GM23338 (cell line): Measurements from ENCODE around the gene HLCS. TPM values are rescaled to one million over a fixed set of nuclear protein-coding genes. Genes with fewer than 3 reads are reported as not detected.

Source experiments
- ATAC-seq: fragments of 200-7000 bp; cut with Tn5 transposase; 3 replicates; pipeline ENCODE4 v1.9.1; 2020
- DNase-seq: peaks from one replicate; pipeline ENCODE4 v3.0.0-alpha.2; 2015; ENCODE audit warnings: low spot score
- H2AFZ ChIP-seq: fragments of 200-600 bp; sonication (generic); 2 replicates; pipeline ENCODE4 v1.8.0; 2016; ENCODE audit warnings: antibody characterized with exemption, mild to moderate bottlenecking, moderate library complexity
- H3F3A ChIP-seq: fragments of 200-600 bp; sonication (generic); replicated peaks from 2 replicates; pipeline ENCODE4 v1.8.0; 2017; ENCODE audit warnings: antibody characterized with exemption, mixed run types, low read depth
- H3K27ac ChIP-seq: fragments of 200-600 bp; sonication (generic); 2 replicates; pipeline ENCODE4 v1.6.1; 2016; ENCODE audit warnings: low read depth
- H3K27me3 ChIP-seq: fragments of 200-600 bp; sonication (generic); 2 replicates; pipeline ENCODE4 v1.8.0; 2016; ENCODE audit warnings: mild to moderate bottlenecking, mixed run types, moderate library complexity; ENCODE audit not compliant: insufficient read depth
- H3K36me3 ChIP-seq: fragments of 200-600 bp; sonication (generic); 2 replicates; pipeline ENCODE4 v1.8.0; 2016; ENCODE audit warnings: mild to moderate bottlenecking; ENCODE audit not compliant: insufficient read depth
- H3K4me1 ChIP-seq: fragments of 200-600 bp; sonication (generic); 2 replicates; pipeline ENCODE4 v1.8.0; 2016; ENCODE audit warnings: mild to moderate bottlenecking, moderate library complexity; ENCODE audit not compliant: insufficient read depth
- H3K4me2 ChIP-seq: fragments of 200-600 bp; sonication (generic); 2 replicates; pipeline ENCODE4 v1.7.1; 2017; ENCODE audit warnings: mixed run types
- H3K4me3 ChIP-seq: fragments of 200-600 bp; sonication (generic); 2 replicates; pipeline ENCODE4 v1.6.1; 2016; ENCODE audit warnings: mixed run types
- H3K79me2 ChIP-seq: fragments of 200-600 bp; sonication (generic); replicated peaks from 2 replicates; pipeline ENCODE4 v1.8.0; 2017; ENCODE audit warnings: mild to moderate bottlenecking; ENCODE audit not compliant: insufficient read depth
- H3K9me2 ChIP-seq: fragments of 200-600 bp; sonication (generic); 2 replicates; pipeline ENCODE4 v1.8.0; 2017; ENCODE audit not compliant: insufficient read depth
- H4K20me1 ChIP-seq: fragments of 200-600 bp; sonication (generic); replicated peaks from 2 replicates; pipeline ENCODE4 v1.8.0; 2017; ENCODE audit warnings: mild to moderate bottlenecking; ENCODE audit not compliant: insufficient read depth
- H3K27ac Mint-ChIP-seq: 2 replicates; pipeline ENCODE4 v1.8.0; 2020; ENCODE audit warnings: inconsistent platforms, mild to moderate bottlenecking, moderate library complexity, mixed read lengths
- H3K27me3 Mint-ChIP-seq: 3 replicates; pipeline ENCODE4 v1.8.0; 2022; ENCODE audit warnings: low read depth, mild to moderate bottlenecking, moderate library complexity, mixed read lengths, inconsistent platforms; ENCODE audit not compliant: insufficient read depth, poor library complexity
- H3K36me3 Mint-ChIP-seq: 3 replicates; pipeline ENCODE4 v1.8.0; 2021; ENCODE audit warnings: low read depth, mild to moderate bottlenecking, inconsistent platforms, moderate library complexity, mixed read lengths
- H3K4me1 Mint-ChIP-seq: 3 replicates; pipeline ENCODE4 v1.8.0; 2020; ENCODE audit warnings: mild to moderate bottlenecking, inconsistent platforms, mixed read lengths
- H3K4me3 Mint-ChIP-seq: 3 replicates; pipeline ENCODE4 v1.8.0; 2021; ENCODE audit warnings: moderate library complexity, mild to moderate bottlenecking, inconsistent platforms, mixed read lengths
- H3K9me3 Mint-ChIP-seq: 3 replicates; pipeline ENCODE4 v1.8.0; 2020; ENCODE audit warnings: moderate library complexity, mild to moderate bottlenecking, inconsistent platforms, mixed read lengths
- EZH2 ChIP-seq: fragments of 200-600 bp; sonication (generic); IDR thresholded peaks from one replicate; pipeline ENCODE4 v1.8.0; 2017; ENCODE audit warnings: antibody characterized with exemption, mild to moderate bottlenecking, low read depth; ENCODE audit not compliant: unreplicated experiment
- EZH2phosphoT487 ChIP-seq: fragments of 200-600 bp; sonication (generic); IDR thresholded peaks from one replicate; pipeline ENCODE4 v1.8.1; 2018; ENCODE audit warnings: antibody characterized with exemption; ENCODE audit not compliant: unreplicated experiment
- JUNB ChIP-seq: IDR thresholded peaks from one replicate; pipeline ENCODE4 v1.6.1; 2016; ENCODE audit warnings: antibody characterized with exemption; ENCODE audit not compliant: unreplicated experiment
- NANOG ChIP-seq: IDR thresholded peaks from 2 replicates; pipeline ENCODE4 v1.6.1; 2016; ENCODE audit warnings: antibody characterized with exemption, borderline replicate concordance
- POLR2AphosphoS5 ChIP-seq: IDR thresholded peaks from 2 replicates; pipeline ENCODE4 v1.6.1; 2016; ENCODE audit warnings: antibody characterized with exemption, low read depth
- STAT1 ChIP-seq: IDR thresholded peaks from one replicate; pipeline ENCODE4 v1.6.1; 2016; ENCODE audit warnings: antibody characterized with exemption; ENCODE audit not compliant: unreplicated experiment
- ZNF114 ChIP-seq: fragments of 250-450 bp; sonication (Bioruptor Pico); IDR thresholded peaks from 2 replicates; pipeline ENCODE4 v1.5.0; 2020; ENCODE audit warnings: mild to moderate bottlenecking, moderate library complexity
- ZNF331 ChIP-seq: fragments of 250-450 bp; sonication (Bioruptor Pico); IDR thresholded peaks from 2 replicates; pipeline ENCODE4 v1.5.0; 2020; ENCODE audit warnings: low read depth, mild to moderate bottlenecking, moderate library complexity
- polyA plus RNA-seq: library from polyadenylated mRNA; unstranded; fragments of >200 nt; fragmentation: Nextera tagmentation; extraction: Ambion mirVana; gene quantifications from 2 replicates; pipeline ENCODE4 v1.2.1, GENCODE V29; 2016
- total RNA-seq: library from RNA; depleted of rRNA; stranded (reverse); fragments of >200 nt; shearing (Covaris generic); gene quantifications from 2 replicates; pipeline ENCODE4 v1.2.3, GENCODE V29; 2014
- TF ChIP-seq, protein P1 (sequence below), 2 experiments: fragments of 200-600 bp in 1 of 2; sonication (generic) in 1 of 2; conservative IDR thresholded peaks; 2 replicates each; pipeline versions ENCODE4 v1.5.1 to v1.6.1; 2016 to 2017; ENCODE audit warnings: antibody characterized with exemption in 2 of 2, low read depth in 2 of 2, mild to moderate bottlenecking in 2 of 2, moderate library complexity in 1 of 2

Gene HLCS
- total and polyA plus RNA-seq, 2 experiments from 2014 or later = 6.1 to 14.7 TPM

- Histone ChIP-seq H2AFZ (no peak overlapping the region), H4K20me1 (peaks cover 3% of the 10 kb centered on the region), H3K4me3 (peak overlapping the region; percentile 59), H3K27me3 (peaks cover 100% of the 10 kb centered on the region), H3F3A (peaks cover 20% of the 10 kb centered on the region; the same call in 1 of the 2 replicates), H3K36me3 (no peaks in the 10 kb centered on the region), H3K9me2 (no peaks in the 10 kb centered on the region), H3K4me2 (peak overlapping the region; percentile 82), H3K79me2 (no peaks in the 10 kb centered on the region), H3K4me1 (peaks cover 60% of the 10 kb centered on the region), H3K27ac (no peak overlapping the region)
- DNase-seq (no peak), ATAC-seq (no peak)
- no peaks in the 10 kb centered on the region; the same call in 2 of the 3 replicates for H3K36me3 Mint-ChIP-seq
- TF ChIP-seq EZH2 = peak; percentile 52
- TF ChIP-seq JUNB = no peak
- TF ChIP-seq POLR2AphosphoS5 = no peak
- peaks cover 9% of the 10 kb centered on the region; the same call in 2 of the 3 replicates for H3K9me3 Mint-ChIP-seq
- H3K4me1 Mint-ChIP-seq = peaks cover 49% of the 10 kb centered on the region
- no peak overlapping the region; the same call in 2 of the 3 replicates for H3K4me3 Mint-ChIP-seq
- H3K27me3 Mint-ChIP-seq = peaks cover 95% of the 10 kb centered on the region
- H3K27ac Mint-ChIP-seq = no peak overlapping the region
These were observed 263.9 kb downstream of the HLCS start for GRCh38 chr21:36702622-36702968.

- Histone ChIP-seq H3K4me1 (peaks cover 55% of the 10 kb centered on the region), H3K4me2 (peak overlapping the region; percentile 82), H2AFZ (no peak overlapping the region), H3K4me3 (peak overlapping the region; percentile 59), H3F3A (peaks cover 19% of the 10 kb centered on the region; the same call in 1 of the 2 replicates), H3K36me3 (no peaks in the 10 kb centered on the region), H3K9me2 (no peaks in the 10 kb centered on the region), H3K27ac (no peak overlapping the region), H3K79me2 (no peaks in the 10 kb centered on the region), H4K20me1 (peaks cover 3% of the 10 kb centered on the region), H3K27me3 (peaks cover 100% of the 10 kb centered on the region)
- DNase-seq (peak; percentile 60), ATAC-seq (no peak)
- Mint-ChIP-seq H3K9me3 (peaks cover 9% of the 10 kb centered on the region; the same call in 2 of the 3 replicates), H3K36me3 (no peaks in the 10 kb centered on the region; the same call in 2 of the 3 replicates), H3K4me3 (peak overlapping the region; percentile 58), H3K27ac (no peak overlapping the region), H3K27me3 (peaks cover 95% of the 10 kb centered on the region), H3K4me1 (peaks cover 45% of the 10 kb centered on the region)
- TF ChIP-seq POLR2AphosphoS5 = no peak
- TF ChIP-seq EZH2phosphoT487 = peak; percentile 25
- peak; percentile 99 for TF ChIP-seq EZH2
These were observed 264.5 kb downstream of the HLCS start for GRCh38 chr21:36701756-36702621.

GRCh38 chr21:36700971-36701755, 265.3 kb downstream of the HLCS start:
- peak overlapping the region; percentile 82 for H3K4me2 ChIP-seq
- H3K9me3 Mint-ChIP-seq = peaks cover 6% of the 10 kb centered on the region; the same call in 2 of the 3 replicates
- H3K27me3 ChIP-seq = peaks cover 100% of the 10 kb centered on the region
- no peak overlapping the region for H3K27ac ChIP-seq
- H3K4me3 ChIP-seq = peak overlapping the region; percentile 59
- H3K4me1 ChIP-seq = peaks cover 55% of the 10 kb centered on the region
- peaks cover 20% of the 10 kb centered on the region for H3F3A ChIP-seq
- DNase-seq = peak; percentile 72
- H3K36me3 ChIP-seq = no peaks in the 10 kb centered on the region
- TF ChIP-seq EZH2 (peak; percentile 91), STAT1 (no peak), NANOG (no peak), ZNF331 (no peak), ZNF114 (CRISPR knock-in tag) (no peak)
- TF ChIP-seq, protein P1, sequence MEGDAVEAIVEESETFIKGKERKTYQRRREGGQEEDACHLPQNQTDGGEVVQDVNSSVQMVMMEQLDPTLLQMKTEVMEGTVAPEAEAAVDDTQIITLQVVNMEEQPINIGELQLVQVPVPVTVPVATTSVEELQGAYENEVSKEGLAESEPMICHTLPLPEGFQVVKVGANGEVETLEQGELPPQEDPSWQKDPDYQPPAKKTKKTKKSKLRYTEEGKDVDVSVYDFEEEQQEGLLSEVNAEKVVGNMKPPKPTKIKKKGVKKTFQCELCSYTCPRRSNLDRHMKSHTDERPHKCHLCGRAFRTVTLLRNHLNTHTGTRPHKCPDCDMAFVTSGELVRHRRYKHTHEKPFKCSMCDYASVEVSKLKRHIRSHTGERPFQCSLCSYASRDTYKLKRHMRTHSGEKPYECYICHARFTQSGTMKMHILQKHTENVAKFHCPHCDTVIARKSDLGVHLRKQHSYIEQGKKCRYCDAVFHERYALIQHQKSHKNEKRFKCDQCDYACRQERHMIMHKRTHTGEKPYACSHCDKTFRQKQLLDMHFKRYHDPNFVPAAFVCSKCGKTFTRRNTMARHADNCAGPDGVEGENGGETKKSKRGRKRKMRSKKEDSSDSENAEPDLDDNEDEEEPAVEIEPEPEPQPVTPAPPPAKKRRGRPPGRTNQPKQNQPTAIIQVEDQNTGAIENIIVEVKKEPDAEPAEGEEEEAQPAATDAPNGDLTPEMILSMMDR (conservative IDR thresholded peaks at IDR 0.05; ENCODE audit: low read depth in 2 of 2) = no peak
- no peaks in the 10 kb centered on the region for H3K79me2 ChIP-seq
- H3K36me3 Mint-ChIP-seq = no peaks in the 10 kb centered on the region; the same call in 2 of the 3 replicates
- H3K27ac Mint-ChIP-seq = no peak overlapping the region
- peaks cover 45% of the 10 kb centered on the region for H3K4me1 Mint-ChIP-seq
- peaks cover 95% of the 10 kb centered on the region for H3K27me3 Mint-ChIP-seq
- ATAC-seq = peak; percentile 11
- H3K9me2 ChIP-seq = no peaks in the 10 kb centered on the region
- H2AFZ ChIP-seq = peak overlapping the region; percentile 84; the same call in 1 of the 2 replicates
- H3K4me3 Mint-ChIP-seq = peak overlapping the region; percentile 67
- H4K20me1 ChIP-seq = peaks cover 3% of the 10 kb centered on the region
